ENCODE measurements around the gene PPP1R14D.

Gene PPP1R14D

GRCh38 chr15:40815042-40815698, 13.3 kb downstream of the PPP1R14D start:
- no peak for DNase-seq

DNA sequence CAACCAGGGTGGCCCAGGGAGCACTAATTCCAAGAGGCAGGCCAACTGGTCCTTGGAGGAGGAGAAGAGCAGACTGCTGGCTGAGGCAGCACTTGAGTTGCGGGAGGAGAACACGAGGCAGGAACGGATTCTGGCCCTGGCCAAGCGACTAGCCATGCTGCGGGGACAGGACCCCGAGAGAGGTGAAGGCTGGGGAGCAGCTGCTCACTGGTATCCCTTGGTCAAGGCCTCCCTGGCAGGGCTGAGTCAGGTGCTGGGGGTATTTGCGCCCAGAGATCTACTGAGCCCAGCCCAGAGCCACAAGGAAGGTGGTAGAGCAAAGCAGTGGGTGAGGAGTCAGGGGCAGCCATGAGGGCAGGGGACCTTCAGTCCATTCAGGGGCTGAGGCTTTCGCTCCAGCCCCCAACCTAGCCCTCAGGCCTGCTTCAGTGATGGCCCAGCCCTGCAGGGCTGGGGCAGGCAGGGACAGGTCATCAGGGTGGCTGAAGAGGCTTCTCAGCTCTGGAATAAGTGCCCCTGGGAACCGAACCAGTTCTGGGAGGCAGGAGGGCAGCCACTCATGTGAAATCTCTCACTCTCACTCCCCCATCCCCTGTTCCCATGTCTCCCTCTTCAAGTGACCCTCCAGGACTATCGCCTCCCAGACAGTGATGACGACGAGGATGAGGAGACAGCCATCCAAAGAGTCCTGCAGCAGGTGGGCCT, 15.6 kb downstream of the PPP1R14D start:
- no peak for DNase-seq

DNA sequence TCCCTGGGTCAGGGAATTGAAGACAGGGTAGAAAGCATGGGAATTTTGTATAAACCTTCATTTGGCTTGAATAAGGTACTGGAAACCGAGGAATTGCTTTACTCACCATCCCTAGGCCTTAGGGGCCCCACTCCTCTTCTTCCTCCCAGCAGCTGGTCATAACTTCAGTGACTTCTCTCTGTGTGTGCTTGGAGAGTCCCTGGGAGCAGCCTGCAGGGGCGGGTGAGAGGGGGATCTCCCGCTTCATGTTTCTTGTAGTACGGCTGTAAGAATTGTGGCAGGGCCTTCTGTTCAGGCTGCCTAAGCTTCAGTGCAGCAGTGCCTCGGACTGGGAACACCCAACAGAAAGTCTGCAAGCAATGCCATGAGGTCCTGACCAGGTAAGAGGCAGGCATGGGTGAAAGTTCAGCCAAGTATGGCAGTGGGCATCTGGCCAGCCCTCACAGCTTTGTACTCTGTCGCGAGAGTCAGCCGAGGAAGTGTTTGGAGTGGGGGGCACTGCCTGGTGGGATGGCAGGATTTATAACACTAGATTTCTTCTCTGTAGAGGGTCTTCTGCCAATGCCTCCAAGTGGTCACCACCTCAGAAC, 19.6 kb downstream of the PPP1R14D start:
- DNase-seq, result no peak

GRCh38 chr15:40807888-40808461, 20.5 kb downstream of the PPP1R14D start:
- DNase-seq, result no peak

- DNase-seq, result peak; percentile 91
Observed at GRCh38 chr15:40807028-40807887, 21.2 kb downstream of the PPP1R14D start, which contains the start of the genes DNAJC17 and ZFYVE19. Gene DNAJC17, minus strand, starts transcription at chr15:40807473. Its CDS starts 27 bp downstream, at chr15:40807446. Gene ZFYVE19, plus strand, starts transcription at chr15:40807089. Its CDS starts 501 bp downstream, at chr15:40807590.

- no peak for DNase-seq
Observed at GRCh38 chr15:40806672-40807027, 21.9 kb downstream of the PPP1R14D start.

DNA sequence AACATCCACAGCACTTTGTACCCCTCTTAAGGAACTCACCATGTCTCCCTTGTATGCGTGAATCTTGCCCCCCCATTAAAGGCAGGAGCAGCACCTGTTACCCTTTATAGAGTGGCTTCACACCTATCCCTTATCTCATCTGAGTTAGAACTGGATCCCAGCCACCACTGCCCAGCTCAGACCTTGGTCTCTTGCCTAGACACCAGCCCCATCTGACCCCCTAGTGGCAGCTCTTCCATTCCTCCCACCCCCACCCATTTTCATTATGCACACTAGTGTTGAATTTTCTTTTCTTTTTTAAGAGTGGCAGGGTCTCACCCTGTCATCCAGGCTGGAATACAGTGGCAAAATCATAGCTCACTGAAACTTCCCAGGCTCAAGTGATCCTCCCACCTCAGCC, 24.8 kb downstream of the PPP1R14D start:
- DNase-seq, result no peak

- no peak for DNase-seq
Observed at GRCh38 chr15:40803076-40803475, 25.4 kb downstream of the PPP1R14D start.

GRCh38 chr15:40799523-40799922, 29.0 kb downstream of the PPP1R14D start:
- no peak for DNase-seq

DNA sequence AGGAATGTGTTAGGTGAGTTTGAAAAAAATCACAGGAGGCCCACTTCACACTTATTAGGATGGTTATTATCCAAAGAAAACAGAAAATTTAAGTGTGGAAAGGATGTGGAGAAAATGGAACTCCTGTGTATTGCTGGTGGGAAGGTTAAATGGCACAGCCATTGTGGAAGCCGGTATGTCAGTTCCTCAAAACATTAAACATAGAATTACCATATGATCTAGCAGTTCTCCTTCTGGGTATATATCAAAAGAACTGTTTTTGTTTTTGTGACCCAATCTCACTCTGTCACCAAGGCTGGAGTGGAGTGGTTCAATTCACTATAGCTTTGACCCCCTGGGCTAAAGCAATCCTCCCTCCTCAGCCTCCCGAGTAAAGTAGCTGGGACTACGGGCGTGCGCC, 32.0 kb downstream of the PPP1R14D start:
- no peak for DNase-seq

- DNase-seq, result no peak
Observed at GRCh38 chr15:40796041-40796440, 32.5 kb downstream of the PPP1R14D start.

- peak; percentile 52 for DNase-seq
Observed at GRCh38 chr15:40793216-40793989, 35.1 kb downstream of the PPP1R14D start.

DNA sequence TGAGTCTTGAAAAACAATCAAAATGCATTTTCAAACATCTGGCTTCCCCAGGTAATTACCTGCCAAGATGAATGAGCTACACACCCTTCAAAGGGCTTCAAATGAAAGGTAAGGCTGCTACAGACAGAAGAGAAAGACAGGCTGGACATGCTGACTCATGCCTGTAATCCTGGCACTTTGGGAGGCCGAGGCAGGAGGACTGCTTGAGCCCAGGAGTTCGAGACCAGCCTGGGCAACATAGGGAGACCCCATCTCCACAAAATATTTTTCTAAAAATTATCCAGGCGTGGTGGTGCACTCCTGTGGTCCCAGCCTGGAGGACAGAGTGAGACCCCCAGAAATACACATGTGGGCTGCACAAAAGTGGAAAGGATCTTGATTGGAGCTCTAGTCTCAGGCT, 36.1 kb downstream of the PPP1R14D start:
- no peak for DNase-seq

- peak; percentile 19 for DNase-seq
Observed at GRCh38 chr15:40790718-40791117, 37.8 kb downstream of the PPP1R14D start.

- no peak for DNase-seq
Observed at GRCh38 chr15:40789999-40790398, 38.5 kb downstream of the PPP1R14D start.

- DNase-seq, result no peak
Observed at GRCh38 chr15:40789119-40789518, 39.4 kb downstream of the PPP1R14D start.

DNA sequence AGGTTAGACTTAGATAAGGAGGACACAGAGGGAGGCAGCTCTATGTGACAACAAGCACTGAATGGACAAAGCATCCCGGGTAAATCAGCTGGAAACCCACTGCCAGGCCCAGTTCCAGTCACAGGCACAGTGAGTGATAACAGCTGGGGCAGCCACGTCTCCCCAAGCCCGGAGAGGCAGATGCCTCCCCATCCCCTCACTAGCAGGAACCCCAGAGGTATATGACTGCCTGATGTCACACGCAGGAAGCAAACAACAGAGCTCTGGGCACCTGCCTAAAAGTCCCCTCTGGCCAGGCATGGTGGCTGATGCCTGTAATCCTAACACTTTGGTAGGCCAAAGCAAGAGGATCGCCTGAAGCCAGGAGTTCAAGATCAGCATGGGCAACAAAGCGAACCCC, 40.5 kb downstream of the PPP1R14D start:
- DNase-seq, result no peak

- peak; percentile 80 for DNase-seq
Observed at GRCh38 chr15:40787344-40787841, 41.1 kb downstream of the PPP1R14D start.

GRCh38 chr15:40785814-40786213, 42.7 kb downstream of the PPP1R14D start:
- no peak for DNase-seq

DNA sequence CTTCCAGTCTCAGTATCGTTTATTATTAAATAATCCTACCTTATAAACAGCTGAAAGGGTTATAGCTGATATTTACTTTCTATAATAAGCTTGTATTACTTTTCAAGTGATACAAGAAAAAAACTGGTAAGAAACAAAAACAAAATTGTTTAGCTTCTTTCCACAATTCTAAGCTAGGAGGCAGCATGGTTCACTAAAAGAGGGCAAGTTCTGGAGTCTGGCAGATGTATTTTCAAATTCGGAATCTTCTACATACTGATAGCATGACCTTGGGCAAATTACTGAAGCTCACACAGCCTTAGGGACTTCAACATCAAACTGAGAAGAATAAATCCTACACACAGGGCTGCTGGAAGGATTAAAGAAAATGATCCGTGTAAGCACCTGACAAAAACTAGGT, 43.3 kb downstream of the PPP1R14D start:
- no peak for DNase-seq

GRCh38 chr15:40782609-40783227, 45.8 kb downstream of the PPP1R14D start:
- peak; percentile 30 for DNase-seq

All from NCI-H226 (cell line).